ENCODE data around the gene REELD1. TPM values are rescaled to one million over a fixed set of nuclear protein-coding genes. Genes with fewer than 3 reads are reported as not detected.
A peak's percentile ranks its signal among the peaks of the same experiment; 100 is the strongest.

REELD1 gene
- total and polyA plus RNA-seq, 2 of the 4 experiments (the other 2 are of a cell fraction): not detected

DNA sequence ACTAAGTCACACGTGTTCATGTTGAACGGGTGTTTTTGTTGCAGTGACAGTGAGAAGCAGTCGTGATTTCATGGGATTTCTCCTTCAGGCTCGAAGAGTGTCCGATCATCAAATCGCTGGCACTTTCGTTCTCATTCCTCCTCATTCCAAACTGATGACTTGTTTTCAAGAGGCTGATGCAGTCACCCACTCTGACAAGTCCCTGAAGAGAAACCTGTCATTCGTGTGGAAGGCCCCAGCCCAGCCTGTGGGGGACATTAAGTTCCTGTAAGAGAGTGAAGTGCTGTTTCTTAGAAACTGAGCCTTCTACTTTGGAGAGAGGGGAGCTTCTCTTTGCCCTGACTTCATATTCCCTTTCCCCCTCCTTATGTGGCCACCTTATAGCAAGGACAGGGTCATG lies 8.0 kb downstream of the REELD1 start:
- in situ Hi-C loops (cut with MboI; ENCODE audit: low sequenced_read_pairs): no loop called here
- Histone ChIP-seq H2BK120ac (ENCODE audit: low read depth, low read length) (peak overlapping the region; percentile 52; the same call in 1 of the 2 replicates), H3K4me2 (ENCODE audit: low read depth, low read length) (peak overlapping the region; percentile 85), H3K18ac (ENCODE audit: low read depth, low read length) (no peak overlapping the region), H2BK20ac (ENCODE audit: low read depth, low read length) (no peak overlapping the region; the same call in 1 of the 2 replicates), H4K91ac (ENCODE audit: insufficient read depth, low read depth, low read length) (no peak overlapping the region), H2BK15ac (ENCODE audit: low read depth, low read length) (no peak overlapping the region; the same call in 2 of the 3 replicates), H3K9me3 (ENCODE audit: control insufficient read depth, insufficient read depth, low read length) (no peaks in the 10 kb centered on the region), H4K8ac (ENCODE audit: low read depth in 2 of 2, low read length in 2 of 2) (peak overlapping the region in 1 of 2 experiments; percentile 60; a peak in 1 of 4 replicates), H4K5ac (ENCODE audit: low read depth, low read length) (no peak overlapping the region), H2BK5ac (ENCODE audit: low read depth, low read length, poor library complexity, severe bottlenecking) (no peak overlapping the region), H4K20me1 (ENCODE audit: insufficient read depth, low read length) (no peaks in the 10 kb centered on the region), H2AK9ac (replicated peaks; ENCODE audit: low read depth, low read length, poor library complexity) (no peak overlapping the region), H3K27me3 (ENCODE audit: control insufficient read depth, insufficient read depth, low read length) (no peaks in the 10 kb centered on the region; the same call in 1 of the 2 replicates), H2AFZ (replicated peaks; ENCODE audit: low read length, poor library complexity) (peak overlapping the region; percentile 74), H3K56ac (ENCODE audit: extremely low read depth, insufficient read depth, low read length) (no peak overlapping the region), H3K9ac (ENCODE audit: low read depth, low read length) (no peak overlapping the region), H3K14ac (replicated peaks; ENCODE audit: low read depth, low read length) (0 out of 2 replicates have a peak overlapping the region, but pooled peaks have one; percentile 48), H3K4me3 (ENCODE audit: insufficient read depth, low read depth, low read length) (no peak overlapping the region; the same call in 1 of the 2 replicates), H3K4me1 (ENCODE audit: control insufficient read depth, insufficient read depth, low read length) (no peaks in the 10 kb centered on the region), H3K4ac (ENCODE audit: low read depth, low read length) (no peak overlapping the region; the same call in 1 of the 2 replicates), H3K23ac (ENCODE audit: low read depth, low read length) (no peak overlapping the region; the same call in 1 of the 2 replicates), H3K9me1 (ENCODE audit: insufficient read depth, low read length) (no peaks in the 10 kb centered on the region), H3K79me1 (ENCODE audit: low read depth in 1 of 2, low read length in 2 of 2) (no peaks in the 10 kb centered on the region), H3K36me3 (ENCODE audit: control insufficient read depth, insufficient read depth, low read length) (no peaks in the 10 kb centered on the region), H3K27ac (ENCODE audit: insufficient read depth, low read length) (no peak overlapping the region), H2AK5ac (ENCODE audit: low read depth, low read length) (no peak overlapping the region)
- intact Hi-C loops (cut with micrococcal nuclease): loop anchor here (5.0 kb wide), 1 partner anchor 195 kb away; no protein-coding TSS in a partner anchor
- peak; percentile 35 for ATAC-seq (ENCODE audit: low read depth)
- dilution Hi-C loops (cut with HindIII; ENCODE audit: low sequenced_read_pairs, unreplicated experiment): no loop called here
- ChIA-PET POLR2A (ENCODE audit: unreplicated experiment) (no interaction called here), CTCF (no interaction called here)
- no TSS peak for BruUV-seq (replicated peaks)
- 58% methylated on average over 5 of the region's 8 CpGs; no CpG with 5 or more reads in 1 of the 2 experiments for WGBS, 2 experiments (ENCODE audit: extremely low coverage in 2 of 2, insufficient read length in 1 of 2)
- TF ChIP-seq CTCF (conservative IDR thresholded peaks at IDR 0.05; ENCODE audit: low read depth, low read length): no peak
- no peak for TF ChIP-seq POLR2A (IDR thresholded peaks at IDR 0.05; ENCODE audit: low read depth, low read length)
- no peak for TF ChIP-seq SMC3 (IDR thresholded peaks at IDR 0.05; ENCODE audit: low read depth, low read length)
- no peak for TF ChIP-seq RAD21 (IDR thresholded peaks at IDR 0.05; ENCODE audit: low read length)
- TF ChIP-seq, protein P1, sequence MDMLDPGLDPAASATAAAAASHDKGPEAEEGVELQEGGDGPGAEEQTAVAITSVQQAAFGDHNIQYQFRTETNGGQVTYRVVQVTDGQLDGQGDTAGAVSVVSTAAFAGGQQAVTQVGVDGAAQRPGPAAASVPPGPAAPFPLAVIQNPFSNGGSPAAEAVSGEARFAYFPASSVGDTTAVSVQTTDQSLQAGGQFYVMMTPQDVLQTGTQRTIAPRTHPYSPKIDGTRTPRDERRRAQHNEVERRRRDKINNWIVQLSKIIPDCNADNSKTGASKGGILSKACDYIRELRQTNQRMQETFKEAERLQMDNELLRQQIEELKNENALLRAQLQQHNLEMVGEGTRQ (IDR thresholded peaks at IDR 0.05; ENCODE audit: low read depth, low read length): no peak
- TF ChIP-seq ELK1 (IDR thresholded peaks at IDR 0.05; ENCODE audit: borderline replicate concordance, low read depth, low read length): no peak
- no peak for TF ChIP-seq MAZ (IDR thresholded peaks at IDR 0.05; ENCODE audit: borderline replicate concordance, low read depth, low read length)
- no peak for TF ChIP-seq RFX5 (IDR thresholded peaks at IDR 0.05; ENCODE audit: low read depth, low read length)
- no peak for TF ChIP-seq RCOR1 (IDR thresholded peaks at IDR 0.05; ENCODE audit: insufficient replicate concordance, low read length)
- TF ChIP-seq MAFK (IDR thresholded peaks at IDR 0.05; ENCODE audit: low read depth, low read length): no peak; the same call in 1 of the 2 replicates
- TF ChIP-seq CEBPB (IDR thresholded peaks at IDR 0.05; ENCODE audit: low read depth, low read length): no peak
- no peak for TF ChIP-seq BHLHE40 (IDR thresholded peaks at IDR 0.05; ENCODE audit: low read depth, low read length)
- TF ChIP-seq NFE2L2 (IDR thresholded peaks at IDR 0.05; ENCODE audit: low read depth, low read length): no peak
- no peak for TF ChIP-seq FOS (IDR thresholded peaks at IDR 0.05; ENCODE audit: low read depth, low read length)
- no peak for TF ChIP-seq MXI1 (IDR thresholded peaks at IDR 0.05; ENCODE audit: borderline replicate concordance, low read depth, low read length)
- DNase-seq: peak; percentile 54

All from IMR-90 (cell line).